ENCODE data around the gene KCNJ11. TPM values are rescaled to one million over a fixed set of nuclear protein-coding genes. Genes with fewer than 3 reads are reported as not detected.

Gene KCNJ11
- total and polyA plus RNA-seq, 8 donors: 1.5 to 22.9 (median 7.2) TPM; not detected in 1

- intact Hi-C loops (cut with DNase I; ENCODE audit: low total_unique reads): no loop called here
- 55 to 64% (median 62%) methylated on average over 3 of the region's 3 CpGs for WGBS, 5 donors
- H3K4me1 ChIP-seq: no peaks in the 10 kb centered on the region
- H3K36me3 ChIP-seq: peaks cover 36 to 96% (median 80%) of the 10 kb centered on the region in 4 donors
- TF ChIP-seq CTCF (IDR thresholded peaks at IDR 0.05) (no peak), POLR2A (IDR thresholded peaks at IDR 0.05) (no peak), POLR2AphosphoS5 (IDR thresholded peaks at IDR 0.05) (no peak), EP300 (IDR thresholded peaks at IDR 0.05) (no peak)
- no peak overlapping the region for H3K27ac ChIP-seq
- no peaks in the 10 kb centered on the region for H3K27me3 ChIP-seq
- H3K4me3 ChIP-seq: no peak overlapping the region
- peaks cover 24 to 66% (median 55%) of the 10 kb centered on the region in 4 donors for H3K9me3 ChIP-seq
- no peak for DNase-seq
These were observed 16.8 kb downstream of the KCNJ11 start for GRCh38 chr11:17371614-17372013.

DNA sequence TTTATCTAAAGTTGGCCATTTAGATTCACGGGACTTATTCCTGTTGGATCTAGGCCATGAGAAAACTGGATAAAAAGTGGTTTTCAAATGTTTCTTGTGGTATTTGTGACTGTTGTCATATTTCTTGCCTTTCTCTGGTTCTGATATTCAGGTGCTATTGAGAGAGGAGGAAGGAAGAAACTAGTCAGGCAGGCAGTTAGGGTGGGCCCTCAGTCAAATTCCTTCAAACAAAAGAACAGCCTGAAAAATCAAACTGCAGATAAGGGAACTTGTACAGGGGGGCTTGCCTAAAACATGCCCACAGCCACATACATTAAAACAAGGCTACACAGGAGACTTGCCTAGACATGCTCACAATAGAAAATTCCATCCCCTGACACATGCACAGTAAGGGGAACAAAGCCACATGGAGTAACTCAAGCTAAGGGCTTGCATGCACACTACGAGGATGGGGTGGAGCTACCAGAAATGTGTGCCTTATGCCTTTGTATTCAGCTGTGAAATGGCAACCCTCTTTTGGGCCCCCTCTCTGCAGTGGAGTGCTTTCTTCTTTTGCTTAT is 18.7 kb downstream of the KCNJ11 start:
- H3K27ac ChIP-seq: no peak overlapping the region
- peaks cover 24 to 66% (median 55%) of the 10 kb centered on the region in 4 donors for H3K9me3 ChIP-seq
- no peak overlapping the region for H3K4me3 ChIP-seq
- TF ChIP-seq POLR2A (IDR thresholded peaks at IDR 0.05) (no peak), POLR2AphosphoS5 (IDR thresholded peaks at IDR 0.05) (no peak), EP300 (IDR thresholded peaks at IDR 0.05) (no peak), CTCF (IDR thresholded peaks at IDR 0.05) (no peak)
- intact Hi-C loops (cut with DNase I; ENCODE audit: low total_unique reads): no loop called here
- no peaks in the 10 kb centered on the region for H3K4me1 ChIP-seq
- H3K36me3 ChIP-seq: peaks cover 36 to 91% (median 88%) of the 10 kb centered on the region in 4 donors
- WGBS, 5 donors: 78 to 96% (median 92%) methylated on average over 2 of the region's 2 CpGs
- no peak for DNase-seq
- H3K27me3 ChIP-seq: no peaks in the 10 kb centered on the region

DNA sequence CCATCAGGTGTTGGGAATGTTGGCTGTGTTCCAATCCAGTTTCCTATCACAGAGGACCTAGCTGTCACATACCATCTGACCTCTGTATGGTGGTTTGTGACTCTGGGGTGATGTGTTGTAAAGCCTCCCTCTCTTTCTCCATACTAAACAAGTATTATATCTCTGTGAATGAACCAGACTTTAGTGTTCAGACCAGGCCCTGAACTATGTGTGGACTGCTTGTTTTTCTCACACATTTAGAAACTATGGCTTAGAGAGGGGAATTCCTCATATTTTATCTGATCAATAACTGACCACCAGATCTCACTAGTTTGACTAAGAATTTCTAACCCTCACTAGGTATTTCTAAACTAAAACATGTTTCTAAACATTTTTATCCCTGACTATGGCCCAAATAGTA is 19.4 kb downstream of the KCNJ11 start:
- TF ChIP-seq POLR2A (IDR thresholded peaks at IDR 0.05): no peak
- no peak for TF ChIP-seq CTCF (IDR thresholded peaks at IDR 0.05)
- no peak for TF ChIP-seq POLR2AphosphoS5 (IDR thresholded peaks at IDR 0.05)
- no peak for TF ChIP-seq EP300 (IDR thresholded peaks at IDR 0.05)
- Histone ChIP-seq H3K9me3 (peaks cover 24 to 61% (median 53%) of the 10 kb centered on the region in 4 donors), H3K27ac (no peak overlapping the region), H3K4me1 (no peaks in the 10 kb centered on the region), H3K4me3 (no peak overlapping the region), H3K36me3 (peaks cover 36 to 89% (median 83%) of the 10 kb centered on the region in 4 donors), H3K27me3 (no peaks in the 10 kb centered on the region)
- DNase-seq: no peak
- intact Hi-C loops (cut with DNase I; ENCODE audit: low total_unique reads): no loop called here

DNA sequence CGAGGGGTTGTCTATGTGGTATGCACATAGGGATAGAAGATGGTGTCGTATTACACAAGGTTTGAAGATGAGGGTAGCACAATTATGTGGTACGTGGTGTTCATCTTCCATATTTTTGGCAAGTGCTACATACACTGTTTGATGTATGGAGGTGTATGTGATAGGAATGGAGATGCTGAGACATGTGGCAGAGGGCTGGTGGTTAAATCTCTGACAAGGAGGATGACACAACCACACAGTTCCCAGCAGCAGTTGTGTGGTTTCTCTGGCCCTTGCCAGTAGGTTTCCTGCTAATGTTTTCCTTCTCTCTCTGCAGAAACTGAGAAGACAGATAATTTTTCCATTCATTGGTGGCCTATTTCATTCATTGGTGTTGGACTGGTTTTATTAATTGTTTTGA is 19.9 kb downstream of the KCNJ11 start:
- no peak overlapping the region for H3K27ac ChIP-seq
- peaks cover 24 to 56% (median 47%) of the 10 kb centered on the region in 4 donors for H3K9me3 ChIP-seq
- intact Hi-C loops (cut with DNase I; ENCODE audit: low total_unique reads): no loop called here
- no peaks in the 10 kb centered on the region for H3K27me3 ChIP-seq
- H3K4me1 ChIP-seq: no peaks in the 10 kb centered on the region
- no peak for TF ChIP-seq EP300 (IDR thresholded peaks at IDR 0.05)
- TF ChIP-seq POLR2A (IDR thresholded peaks at IDR 0.05): no peak
- TF ChIP-seq POLR2AphosphoS5 (IDR thresholded peaks at IDR 0.05): no peak
- TF ChIP-seq CTCF (IDR thresholded peaks at IDR 0.05): no peak
- H3K36me3 ChIP-seq: peaks cover 36 to 84% (median 79%) of the 10 kb centered on the region in 4 donors
- H3K4me3 ChIP-seq: no peak overlapping the region
- DNase-seq: no peak
- WGBS, 5 donors: 94 to 97% (median 95%) methylated on average over 3 of the region's 3 CpGs
